OCI-LY1 (cell line): ENCODE measurements around the gene PNRC1.

ENCODE experiments used
- H2AFZ ChIP-seq: fragments of 200-600 bp; sonication (generic), shearing (Covaris generic); 2 replicates; pipeline ENCODE4 v1.6.0; 2014; ENCODE audit warnings: antibody characterized with exemption, mild to moderate bottlenecking, low read length
- H3F3A ChIP-seq: fragments of 200-600 bp; sonication (generic), shearing (Covaris generic); 2 replicates; pipeline ENCODE4 v1.6.0; 2014; ENCODE audit warnings: mild to moderate bottlenecking, antibody characterized with exemption, low read length, moderate library complexity; ENCODE audit not compliant: insufficient read depth
- H3K27ac ChIP-seq: fragments of 200-600 bp; sonication (generic); 2 replicates; pipeline ENCODE4 v1.5.1; 2014; ENCODE audit warnings: low read length, mixed run types, mild to moderate bottlenecking, low read depth; ENCODE audit not compliant: poor library complexity, severe bottlenecking
- H3K27me3 ChIP-seq: fragments of 200-600 bp; sonication (generic); 2 replicates; pipeline ENCODE4 v1.6.0; 2014; ENCODE audit warnings: antibody characterized with exemption, mild to moderate bottlenecking, low read length, moderate library complexity; ENCODE audit not compliant: insufficient read depth
- H3K36me3 ChIP-seq: fragments of 200-600 bp; sonication (generic); 2 replicates; pipeline ENCODE4 v1.6.1; 2014; ENCODE audit warnings: mild to moderate bottlenecking, antibody characterized with exemption, low read length, moderate library complexity, mixed read lengths; ENCODE audit not compliant: insufficient read depth
- H3K4me1 ChIP-seq: fragments of 200-600 bp; sonication (generic); 2 replicates; pipeline ENCODE4 v1.5.1; 2014; ENCODE audit warnings: mild to moderate bottlenecking, low read length, moderate library complexity; ENCODE audit not compliant: insufficient read depth, severe bottlenecking
- H3K4me2 ChIP-seq: fragments of 200-600 bp; sonication (generic), shearing (Covaris generic); 2 replicates; pipeline ENCODE4 v1.6.1; 2014; ENCODE audit warnings: low read length
- H3K4me3 ChIP-seq: fragments of 200-600 bp; sonication (generic); 2 replicates; pipeline ENCODE4 v1.5.1; 2014; ENCODE audit warnings: low read length, low read depth, mild to moderate bottlenecking, mixed read lengths; ENCODE audit not compliant: poor library complexity, severe bottlenecking
- H3K79me2 ChIP-seq: fragments of 200-600 bp; shearing (Covaris generic); 2 replicates; pipeline ENCODE4 v1.6.1; 2016; ENCODE audit warnings: mixed run types, low read length, mixed read lengths; ENCODE audit not compliant: insufficient read depth
- H3K9ac ChIP-seq: fragments of 200-600 bp; sonication (generic), shearing (Covaris generic); 2 replicates; pipeline ENCODE4 v1.6.1; 2014; ENCODE audit warnings: mild to moderate bottlenecking, low read length, mixed read lengths
- H3K9me2 ChIP-seq: fragments of 200-600 bp; sonication (generic), shearing (Covaris generic); 2 replicates; pipeline ENCODE4 v1.6.1; 2014; ENCODE audit warnings: low read depth, mild to moderate bottlenecking, low read length, mixed read lengths
- H3K9me3 ChIP-seq: fragments of 200-600 bp; shearing (Covaris generic); 2 replicates; pipeline ENCODE4 v1.6.1; 2014; ENCODE audit warnings: low read length, mixed read lengths
- H4K20me1 ChIP-seq: fragments of 200-600 bp; sonication (generic), shearing (Covaris generic); 2 replicates; pipeline ENCODE4 v1.6.0; 2016; ENCODE audit warnings: mild to moderate bottlenecking, low read length; ENCODE audit not compliant: insufficient read depth
- EZH2 ChIP-seq: fragments of 200-600 bp; sonication (generic), shearing (Covaris generic); IDR thresholded peaks from 2 replicates; pipeline ENCODE4 v1.8.0; 2017; ENCODE audit warnings: borderline replicate concordance, mixed run types, mild to moderate bottlenecking, antibody characterized with exemption, low read length, moderate library complexity, mixed read lengths
- TF ChIP-seq, protein P1 (sequence below): fragments of 200-600 bp; sonication (generic), shearing (Covaris generic); IDR thresholded peaks from 2 replicates; pipeline ENCODE4 v1.5.1; 2017; ENCODE audit warnings: mild to moderate bottlenecking, antibody characterized with exemption, low read length, moderate library complexity, mixed read lengths

PNRC1 gene

GRCh38 chr6:89045576-89045975, 35.0 kb upstream of the PNRC1 start:
- Histone ChIP-seq H3K4me2 (no peak overlapping the region), H3K36me3 (no peaks in the 10 kb centered on the region), H3F3A (no peaks in the 10 kb centered on the region), H3K27ac (no peak overlapping the region), H3K9me2 (no peaks in the 10 kb centered on the region), H3K4me3 (no peak overlapping the region), H3K9ac (no peak overlapping the region), H4K20me1 (no peaks in the 10 kb centered on the region), H2AFZ (no peak overlapping the region), H3K27me3 (no peaks in the 10 kb centered on the region), H3K9me3 (no peaks in the 10 kb centered on the region), H3K79me2 (no peaks in the 10 kb centered on the region), H3K4me1 (no peaks in the 10 kb centered on the region)
- TF ChIP-seq EZH2: no peak
- TF ChIP-seq, protein P1, sequence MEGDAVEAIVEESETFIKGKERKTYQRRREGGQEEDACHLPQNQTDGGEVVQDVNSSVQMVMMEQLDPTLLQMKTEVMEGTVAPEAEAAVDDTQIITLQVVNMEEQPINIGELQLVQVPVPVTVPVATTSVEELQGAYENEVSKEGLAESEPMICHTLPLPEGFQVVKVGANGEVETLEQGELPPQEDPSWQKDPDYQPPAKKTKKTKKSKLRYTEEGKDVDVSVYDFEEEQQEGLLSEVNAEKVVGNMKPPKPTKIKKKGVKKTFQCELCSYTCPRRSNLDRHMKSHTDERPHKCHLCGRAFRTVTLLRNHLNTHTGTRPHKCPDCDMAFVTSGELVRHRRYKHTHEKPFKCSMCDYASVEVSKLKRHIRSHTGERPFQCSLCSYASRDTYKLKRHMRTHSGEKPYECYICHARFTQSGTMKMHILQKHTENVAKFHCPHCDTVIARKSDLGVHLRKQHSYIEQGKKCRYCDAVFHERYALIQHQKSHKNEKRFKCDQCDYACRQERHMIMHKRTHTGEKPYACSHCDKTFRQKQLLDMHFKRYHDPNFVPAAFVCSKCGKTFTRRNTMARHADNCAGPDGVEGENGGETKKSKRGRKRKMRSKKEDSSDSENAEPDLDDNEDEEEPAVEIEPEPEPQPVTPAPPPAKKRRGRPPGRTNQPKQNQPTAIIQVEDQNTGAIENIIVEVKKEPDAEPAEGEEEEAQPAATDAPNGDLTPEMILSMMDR: no peak

DNA sequence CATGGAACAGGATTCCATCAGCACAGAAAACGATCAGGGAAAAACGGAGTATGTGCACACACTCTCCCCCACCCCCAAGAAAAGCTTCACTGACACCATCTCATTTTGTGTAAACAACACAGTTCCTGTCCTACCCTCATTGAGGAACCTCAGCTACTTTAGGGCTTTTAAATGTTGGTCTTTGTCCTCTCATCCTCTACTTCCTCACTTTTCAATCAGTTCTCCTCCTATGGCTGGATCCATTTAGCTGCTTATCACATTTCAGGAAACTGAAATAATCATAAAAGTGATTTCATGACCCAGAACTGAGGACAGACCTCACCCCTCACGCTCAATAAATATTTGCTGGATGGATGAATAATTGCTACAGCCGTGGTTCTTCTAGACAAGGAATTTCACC, 33.1 kb upstream of the PNRC1 start:
- H3K36me3 ChIP-seq: no peaks in the 10 kb centered on the region
- no peaks in the 10 kb centered on the region for H3K79me2 ChIP-seq
- H2AFZ ChIP-seq: no peak overlapping the region
- H3K4me3 ChIP-seq: no peak overlapping the region
- TF ChIP-seq EZH2: no peak
- TF ChIP-seq, protein P1: no peak
- no peaks in the 10 kb centered on the region for H4K20me1 ChIP-seq
- H3K4me1 ChIP-seq: no peaks in the 10 kb centered on the region
- H3K27ac ChIP-seq: no peak overlapping the region
- no peaks in the 10 kb centered on the region for H3K9me2 ChIP-seq
- H3K9me3 ChIP-seq: no peaks in the 10 kb centered on the region
- H3K9ac ChIP-seq: no peak overlapping the region
- H3K4me2 ChIP-seq: no peak overlapping the region
- H3F3A ChIP-seq: no peaks in the 10 kb centered on the region
- H3K27me3 ChIP-seq: no peaks in the 10 kb centered on the region

- Histone ChIP-seq H3K4me1 (no peaks in the 10 kb centered on the region), H3K27me3 (no peaks in the 10 kb centered on the region), H3K4me2 (no peak overlapping the region), H4K20me1 (no peaks in the 10 kb centered on the region), H3K9me2 (no peaks in the 10 kb centered on the region), H3K9ac (no peak overlapping the region), H3K27ac (no peak overlapping the region), H3K9me3 (no peaks in the 10 kb centered on the region), H3K36me3 (no peaks in the 10 kb centered on the region), H3K4me3 (no peak overlapping the region), H3F3A (no peaks in the 10 kb centered on the region), H3K79me2 (no peaks in the 10 kb centered on the region), H2AFZ (no peak overlapping the region)
- no peak for TF ChIP-seq EZH2
- TF ChIP-seq, protein P1: no peak
Observed at GRCh38 chr6:89048288-89048923, 32.1 kb upstream of the PNRC1 start.
